GM21717 (cell line): Measurements from ENCODE around the gene MEX3D.
A peak's percentile ranks its signal among the peaks of the same experiment; 100 is the strongest.

Experiments used
- ATAC-seq: cut with Tn5 transposase; IDR thresholded peaks from one replicate; pipeline ENCODE4 v1.9.1; 2021; ENCODE audit warnings: mild to moderate bottlenecking, moderate library complexity; ENCODE audit not compliant: unreplicated experiment

The MEX3D gene

DNA sequence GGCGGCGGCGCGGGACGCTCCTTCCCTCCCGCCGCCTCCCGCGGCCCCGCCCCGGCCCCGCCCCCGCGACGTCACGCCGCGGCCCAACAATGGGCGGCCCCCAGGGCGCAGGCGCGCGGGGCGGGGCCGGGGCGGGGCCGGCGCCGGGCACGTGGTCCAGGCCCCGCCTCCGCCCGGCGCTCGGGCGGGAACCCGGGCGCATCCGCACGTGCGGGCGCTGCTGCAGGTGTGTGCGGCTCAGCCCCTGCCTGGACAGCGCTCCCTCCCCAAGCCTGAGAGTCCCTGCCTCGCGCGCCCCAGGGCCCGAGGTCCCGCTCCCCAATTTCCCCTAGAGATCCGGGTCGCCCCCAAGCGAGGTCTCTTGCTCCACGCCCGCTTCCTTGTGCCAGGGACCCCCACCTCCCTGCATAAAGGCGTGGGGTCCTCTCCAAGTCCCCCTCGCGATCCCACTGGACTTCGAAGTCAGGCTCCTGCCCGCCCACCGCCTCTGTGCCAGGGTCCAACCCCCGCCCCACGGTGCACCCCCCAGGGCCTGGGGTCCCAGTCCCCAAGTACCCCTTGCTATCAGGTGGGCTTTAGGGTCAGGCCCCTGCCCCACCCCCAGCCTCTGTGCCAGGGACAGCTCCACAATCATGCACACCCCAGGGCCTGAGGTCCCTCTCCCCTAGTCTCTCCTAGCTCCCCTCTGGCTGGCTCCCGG, at the start of gene MEX3D:
Gene MEX3D (minus strand): TSS at position 6 of the 700 bp plus-strand sequence. CDS start 267 bp downstream, outside the sequence.
- ATAC-seq, result no peak

DNA sequence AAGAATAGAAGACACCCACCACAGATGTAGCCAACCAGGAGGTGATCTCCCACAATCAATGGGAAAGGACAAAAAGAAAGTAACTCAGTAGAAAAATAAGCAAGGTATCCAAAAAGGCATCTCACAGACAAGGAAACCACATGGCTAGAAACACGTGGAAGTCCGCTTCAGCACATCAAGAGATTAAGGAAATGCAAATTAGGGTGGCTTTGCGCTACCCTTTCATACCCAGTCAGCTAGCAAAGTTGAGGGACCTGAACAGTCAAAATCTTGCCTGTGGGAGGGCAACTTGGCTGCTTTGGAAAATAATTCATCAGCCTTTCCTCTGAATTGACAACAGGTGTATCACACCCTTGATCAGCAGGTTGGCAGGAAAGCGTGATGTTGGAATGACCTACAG, 48.8 kb upstream of the MEX3D start:
- no peak for ATAC-seq

DNA sequence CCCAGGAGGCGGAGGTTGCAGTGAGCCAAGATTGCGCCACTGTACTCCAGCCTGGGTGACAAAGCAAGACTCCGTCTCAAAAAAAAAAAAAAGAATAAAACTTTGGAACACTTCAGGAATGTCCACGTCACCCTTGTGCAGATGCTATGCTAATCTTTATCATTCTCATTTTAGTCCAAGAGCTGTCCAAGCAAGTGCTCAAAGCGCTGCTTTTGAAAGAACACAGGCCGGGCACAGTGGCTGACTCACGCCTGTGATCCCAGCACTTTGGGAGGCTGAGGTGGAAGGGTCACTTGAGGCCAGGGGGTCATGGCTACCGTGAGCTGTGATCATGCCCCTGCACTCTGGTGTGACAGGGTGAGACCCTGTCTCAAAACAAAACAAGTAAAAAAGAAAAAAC, 48.3 kb upstream of the MEX3D start:
- ATAC-seq, result no peak

DNA sequence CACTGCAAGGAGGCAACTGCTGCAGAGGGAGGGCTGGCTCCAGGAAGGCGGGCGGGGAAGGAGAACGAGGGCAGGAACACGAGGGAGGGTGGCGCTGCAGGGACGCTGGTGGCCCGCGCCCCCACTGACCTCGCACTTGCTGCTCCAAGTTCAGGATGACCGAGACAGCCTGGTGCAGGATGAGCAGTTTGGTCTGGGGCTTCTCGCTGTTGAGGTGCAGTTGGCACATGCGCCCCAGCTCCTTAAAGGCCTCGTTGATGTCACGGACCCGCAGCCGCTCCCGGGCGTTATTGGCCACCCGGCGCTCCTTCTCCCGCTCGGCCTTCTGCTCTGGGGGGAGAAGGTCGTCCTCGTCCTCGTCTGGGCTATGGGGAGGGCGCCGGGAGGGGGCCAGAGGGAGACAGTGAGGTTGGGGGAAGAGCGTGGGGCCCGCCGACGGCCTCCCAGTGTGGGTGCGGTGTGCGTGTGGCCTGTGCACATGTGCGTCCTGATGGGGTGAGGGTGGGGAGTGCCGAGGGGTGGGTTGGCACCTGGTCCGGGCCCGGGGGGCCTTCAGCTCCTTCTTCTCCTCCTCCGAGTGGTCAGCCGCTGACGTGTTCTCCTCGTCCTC, 47.1 kb upstream of the MEX3D start:
- ATAC-seq, result no peak

DNA sequence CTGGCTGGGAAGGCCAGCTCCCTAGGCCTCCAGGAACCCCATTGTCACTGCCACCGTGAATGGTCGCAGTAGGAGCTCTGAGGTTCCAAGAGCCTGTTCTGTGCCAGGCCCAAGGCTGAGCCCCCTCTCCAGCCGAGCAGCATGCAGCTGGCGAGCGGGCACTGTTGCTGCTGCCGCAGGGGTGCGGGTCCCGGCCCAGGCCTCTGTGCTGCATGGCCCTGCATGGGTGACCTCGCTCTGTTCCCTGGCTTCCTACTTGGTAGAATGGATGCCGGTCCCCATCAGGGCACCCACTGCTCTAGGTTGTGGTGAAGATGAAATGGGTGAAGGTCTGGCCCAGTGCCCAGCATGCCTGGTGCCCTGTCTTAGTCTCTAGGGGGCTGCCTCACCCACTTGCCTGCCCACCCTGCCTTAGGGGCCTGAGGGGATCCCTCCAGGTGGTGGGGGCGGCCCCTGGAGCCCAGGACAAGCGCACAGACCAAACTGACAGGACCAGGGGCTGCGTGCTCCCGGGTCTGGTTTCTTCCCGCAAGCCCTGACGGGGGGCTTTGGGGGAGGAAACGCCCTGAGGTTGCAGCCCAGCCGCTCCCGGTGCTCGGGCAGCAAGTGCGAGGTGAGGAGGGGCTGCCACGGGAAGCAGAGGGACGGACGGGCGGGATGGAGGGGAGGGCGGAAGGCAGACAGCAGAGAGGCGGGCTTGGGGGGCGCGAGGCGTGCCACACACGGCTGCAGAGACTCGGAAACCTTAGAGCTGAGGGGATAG, 45.9 kb upstream of the MEX3D start:
- ATAC-seq, result no peak

DNA sequence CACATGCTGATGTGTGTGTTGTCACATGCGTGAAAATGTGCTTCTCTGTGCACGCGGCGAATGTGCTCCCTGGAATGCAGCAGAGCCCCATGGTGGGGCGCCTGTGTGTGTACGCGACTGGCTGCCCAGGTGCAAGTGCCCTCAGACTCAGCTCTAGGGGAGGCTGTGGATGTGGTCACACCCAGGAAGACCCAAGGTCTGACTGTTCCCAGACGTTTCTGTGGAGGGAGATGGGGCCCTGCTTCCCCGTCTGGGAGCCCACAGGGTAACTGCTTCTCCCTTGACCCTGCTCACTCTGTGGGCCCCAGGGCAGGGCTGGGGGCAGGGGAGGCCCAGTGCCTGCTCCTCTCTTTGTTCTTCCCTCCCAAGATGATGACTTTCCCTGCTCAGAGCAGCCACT, 45.0 kb upstream of the MEX3D start:
- no peak for ATAC-seq

DNA sequence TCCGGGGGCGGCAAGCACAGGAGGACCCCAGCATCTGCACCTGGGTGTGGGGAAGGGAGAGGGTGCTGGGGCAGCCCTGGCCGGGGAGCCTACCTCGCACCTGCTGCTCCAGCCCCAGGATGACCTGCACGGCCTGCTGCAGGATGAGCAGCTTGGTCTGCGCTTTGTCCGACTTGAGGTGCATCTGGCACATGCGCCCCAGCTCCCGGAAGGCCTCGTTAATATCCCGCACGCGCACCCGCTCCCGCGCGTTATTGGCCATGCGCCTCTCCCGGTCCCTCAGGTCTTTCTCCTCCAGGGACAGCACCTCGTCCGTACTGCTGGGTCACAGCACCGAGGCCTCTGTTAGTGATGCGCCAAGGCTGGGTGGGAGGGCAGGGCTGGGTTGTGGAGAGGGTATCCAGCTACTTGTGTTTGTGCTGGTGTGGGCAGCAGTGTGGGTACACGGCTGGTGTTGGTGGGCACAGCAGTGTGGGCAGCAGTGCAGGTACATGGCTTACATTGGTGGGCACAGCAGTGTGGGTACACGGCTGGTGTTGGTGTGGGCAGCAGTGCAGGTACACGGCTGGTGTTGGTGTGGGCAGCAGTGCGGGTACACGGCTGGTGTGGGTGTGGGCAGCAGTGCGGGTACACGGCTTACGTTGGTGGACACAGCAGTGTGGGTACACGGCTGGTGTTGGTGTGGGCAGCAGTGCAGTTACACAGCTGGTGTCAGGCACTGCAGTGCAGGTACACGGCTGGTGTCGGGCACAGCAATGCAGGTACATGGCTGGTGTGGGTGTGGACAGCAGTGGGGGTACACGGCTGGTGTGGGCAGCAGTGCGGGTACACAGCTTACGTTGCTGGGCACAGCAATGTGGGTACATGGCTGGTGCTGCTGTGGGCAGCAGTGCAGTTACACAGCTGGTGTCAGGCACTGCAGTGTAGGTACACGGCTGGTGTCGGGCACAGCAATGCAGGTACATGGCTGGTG, 44.3 kb upstream of the MEX3D start:
- no peak for ATAC-seq

DNA sequence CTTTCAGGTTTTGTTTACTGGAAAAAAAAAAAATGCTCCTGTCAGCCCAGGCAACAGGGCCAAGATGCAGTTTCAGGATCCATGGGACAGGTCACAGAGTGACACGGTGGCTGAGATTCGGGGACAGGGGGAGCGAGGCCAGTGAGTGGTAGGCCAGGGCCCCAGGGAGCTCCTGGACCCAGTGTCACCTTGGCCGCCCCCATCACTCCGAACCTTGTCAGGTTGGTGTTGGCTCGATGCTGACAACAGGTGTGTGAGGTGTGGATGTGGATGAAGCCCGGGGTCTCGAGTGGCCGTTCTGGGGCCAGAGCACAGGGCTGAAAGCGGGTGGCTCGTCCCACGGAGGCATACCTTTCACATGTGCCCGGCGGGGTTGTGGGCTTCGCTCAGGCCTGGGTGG, 43.2 kb upstream of the MEX3D start:
- no peak for ATAC-seq

DNA sequence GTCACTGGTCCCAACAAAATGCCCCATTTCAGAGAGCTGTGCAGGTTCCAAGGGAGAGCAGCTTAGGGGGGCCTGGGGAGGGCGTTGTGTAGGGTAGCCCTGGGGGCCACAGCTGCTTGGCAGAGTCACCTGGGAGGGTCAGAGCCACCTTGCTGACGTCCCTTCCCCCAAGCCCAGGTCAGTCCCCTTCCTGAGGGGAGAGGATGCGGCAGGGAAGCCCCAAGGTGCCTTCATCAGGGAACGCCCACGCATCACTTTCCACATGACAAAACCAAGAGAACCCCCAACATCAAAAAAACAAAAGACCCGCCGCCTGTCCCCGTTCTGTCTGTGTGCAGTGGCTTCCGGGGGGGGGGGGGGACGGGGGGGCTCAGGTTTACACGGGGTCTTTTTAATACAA, 42.5 kb upstream of the MEX3D start:
- ATAC-seq, result no peak

DNA sequence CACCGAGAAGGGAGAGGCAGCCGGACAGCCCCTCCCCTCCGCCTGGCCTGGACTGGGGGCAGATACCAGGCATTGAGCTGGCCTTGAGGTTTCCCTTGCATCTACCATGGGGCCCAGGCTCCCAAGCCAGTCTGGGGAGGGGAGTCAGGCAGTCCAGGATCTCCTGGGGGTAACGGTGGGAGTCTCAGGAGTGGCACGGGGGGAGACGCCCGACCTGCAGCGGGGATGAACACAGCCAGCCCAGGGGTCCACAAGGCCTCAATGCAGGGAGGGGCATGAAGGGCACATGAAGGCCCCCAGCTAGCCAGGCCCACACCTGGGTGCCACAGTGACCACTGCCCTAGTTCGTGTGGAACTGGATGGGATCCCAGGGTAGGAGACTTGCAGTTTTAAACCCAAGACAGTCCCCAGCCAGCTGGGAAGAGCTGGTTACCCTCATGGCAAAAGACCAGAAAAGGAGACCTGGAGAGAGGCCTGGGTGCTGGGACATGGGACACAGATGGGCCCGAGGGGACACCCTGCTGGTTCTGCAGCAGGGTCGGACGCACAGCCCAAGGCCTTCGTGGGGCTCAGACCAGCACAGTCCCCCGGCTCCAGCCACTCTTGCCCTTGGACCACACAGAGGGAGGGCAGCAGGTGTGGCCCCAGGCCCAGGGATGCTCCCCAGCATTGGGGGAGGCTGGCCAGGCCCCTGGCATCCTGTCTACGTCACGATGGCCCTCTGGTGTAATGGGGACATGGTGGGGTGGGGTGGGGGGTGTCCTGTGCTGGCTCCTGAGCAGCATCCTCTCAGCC, 41.8 kb upstream of the MEX3D start:
- ATAC-seq, result no peak

DNA sequence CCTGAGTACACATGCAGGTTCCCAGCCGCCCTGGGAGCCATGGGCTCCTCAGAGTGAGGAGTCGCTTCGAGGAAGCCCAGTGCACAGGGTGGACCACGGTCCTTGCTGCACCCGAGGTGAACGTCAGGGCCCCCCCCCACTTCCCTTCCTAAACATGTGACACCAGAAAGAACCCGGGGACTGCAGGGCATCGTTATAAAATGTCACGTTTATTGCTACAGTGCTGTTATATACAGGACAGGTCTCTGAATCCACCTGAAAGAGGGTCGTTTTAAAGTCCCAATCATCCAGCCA, 40.9 kb upstream of the MEX3D start:
- ATAC-seq, result no peak

DNA sequence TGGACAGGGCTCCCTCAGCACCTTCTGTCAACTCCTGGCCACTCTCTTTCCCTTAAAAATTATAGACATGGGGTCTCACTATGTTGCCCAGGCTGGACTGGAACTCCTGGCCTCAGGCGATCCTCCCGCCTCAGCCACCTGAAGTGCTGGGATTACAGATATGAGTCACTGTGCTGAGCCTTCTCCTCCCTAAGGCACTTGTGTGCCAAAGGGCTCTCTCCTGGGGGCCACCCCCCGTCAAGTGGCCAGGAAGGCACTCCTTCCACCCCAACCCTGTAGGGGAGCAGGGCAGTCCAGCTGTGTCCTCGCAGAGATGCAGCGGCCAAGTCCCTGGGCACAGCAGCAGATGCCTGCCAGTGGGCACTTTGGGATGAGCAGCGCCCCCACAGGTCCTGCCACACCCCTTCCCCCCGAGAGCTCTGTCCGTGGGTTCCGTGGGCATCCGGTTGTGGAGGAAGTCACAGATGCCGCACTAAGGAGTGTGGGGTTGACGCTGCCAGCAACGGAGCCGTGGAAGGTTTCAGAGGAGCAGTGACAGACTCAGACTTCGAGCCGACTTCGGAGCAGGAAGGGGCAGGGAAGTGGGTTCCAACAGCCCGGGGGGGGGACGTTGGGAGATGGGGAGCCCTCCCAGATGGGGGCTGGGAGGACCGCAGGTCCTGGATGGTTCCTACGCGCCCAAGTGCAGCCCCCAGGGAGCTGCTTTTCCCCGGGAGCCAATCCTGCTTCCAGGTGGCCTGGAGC, 40.4 kb upstream of the MEX3D start:
- ATAC-seq, result no peak

DNA sequence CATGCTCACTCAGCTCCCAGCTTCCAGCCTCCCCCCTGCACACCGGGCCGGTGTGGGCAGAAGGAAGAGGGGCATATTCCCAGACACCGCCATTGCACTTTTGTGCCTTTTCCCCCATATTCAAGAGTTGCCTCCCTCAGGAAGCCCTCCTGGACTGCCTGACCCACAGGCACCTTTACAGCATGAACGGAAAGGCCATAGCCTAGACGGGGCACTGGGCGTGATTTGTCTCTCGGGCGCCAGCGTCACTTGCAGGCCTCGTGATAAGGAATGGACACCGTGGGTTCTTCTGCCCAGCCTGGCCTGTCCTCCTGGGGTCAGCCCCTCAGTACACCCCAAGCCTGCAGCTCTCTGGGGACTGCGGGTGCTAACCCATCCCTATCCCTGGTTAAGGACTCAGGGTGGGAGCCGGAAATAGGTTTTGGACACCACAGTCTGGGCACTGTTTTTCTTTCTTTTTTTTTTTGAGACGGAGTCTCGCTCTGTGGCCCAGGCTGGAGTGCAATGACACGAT, 38.1 kb upstream of the MEX3D start:
- ATAC-seq, result no peak

DNA sequence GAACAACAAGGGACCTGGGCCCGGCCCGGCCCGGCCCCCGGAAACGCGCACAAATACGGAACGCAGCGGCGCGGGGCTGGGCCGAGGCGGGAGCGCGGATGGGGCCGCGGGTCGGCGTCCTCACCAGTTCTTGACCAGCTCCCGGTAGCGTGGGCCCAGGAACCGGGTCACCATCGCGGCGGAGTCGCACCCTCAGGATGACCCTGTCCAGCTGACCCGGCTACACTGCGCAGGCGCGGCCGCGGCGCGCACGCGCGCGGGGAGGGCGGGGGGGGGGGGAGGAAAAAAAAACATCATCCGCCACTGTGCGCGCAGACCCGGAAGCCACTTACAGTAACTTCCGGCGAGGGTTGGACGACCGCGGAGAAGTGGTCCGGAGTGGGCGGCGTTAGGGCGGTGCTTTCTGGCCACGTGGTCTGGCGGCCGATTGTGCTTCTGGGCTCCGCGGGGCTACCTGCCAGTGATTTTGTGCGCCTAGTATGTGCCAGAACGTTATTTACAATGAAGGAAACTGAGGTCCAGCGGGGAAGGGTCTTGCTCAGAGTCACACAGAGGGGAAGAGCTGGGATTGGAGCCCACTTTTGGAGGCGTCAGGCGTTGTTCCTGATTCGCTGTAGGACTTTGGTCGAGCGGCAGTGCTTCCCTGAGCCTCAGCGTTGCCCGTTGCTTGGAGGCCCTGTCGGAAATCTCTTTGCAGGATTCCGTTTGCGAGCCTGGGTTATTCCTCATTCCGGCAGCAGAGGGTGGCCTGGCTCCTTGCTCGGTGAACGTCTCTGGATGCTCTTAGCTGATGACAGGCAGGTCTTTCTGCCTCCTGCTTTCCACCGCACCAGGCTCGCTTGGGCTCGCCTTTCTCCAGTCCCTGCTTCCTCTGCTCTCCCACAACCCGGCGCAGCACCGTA, 37.4 kb upstream of the MEX3D start, which contains the start of gene UQCR11:
Gene UQCR11 (minus strand): TSS at position 227 of the 902 bp plus-strand sequence. CDS start 53 bp downstream, at position 174.
- peak; percentile 69 for ATAC-seq

DNA sequence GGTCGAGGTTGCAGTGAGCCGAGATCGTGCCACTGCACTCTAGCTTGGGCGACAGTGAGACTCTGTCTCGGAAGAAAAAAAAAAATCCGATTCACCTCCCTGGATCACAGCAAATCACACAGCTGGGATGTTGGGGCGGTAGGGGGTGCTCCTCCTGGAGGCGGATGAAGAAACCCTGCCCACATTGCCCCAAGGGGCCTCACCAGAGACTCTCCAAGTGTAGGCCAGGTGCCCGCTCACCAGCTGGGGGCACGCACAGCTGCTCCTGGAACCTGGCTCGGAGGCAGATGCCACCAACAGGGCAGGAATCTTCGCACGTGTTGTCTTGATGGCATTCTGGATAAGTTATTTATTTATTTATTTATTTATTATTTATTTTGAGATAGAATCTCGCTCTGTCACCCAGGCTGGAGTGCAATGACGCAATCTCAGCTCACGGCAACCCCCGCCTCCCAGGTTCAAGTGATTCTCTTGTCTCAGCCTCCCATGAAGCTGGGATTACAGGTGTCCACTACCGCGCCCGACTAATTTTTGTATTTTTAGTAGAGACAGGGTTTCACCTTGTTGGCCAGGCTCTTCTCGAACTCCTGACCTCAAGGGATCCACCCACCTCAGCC, 34.1 kb upstream of the MEX3D start:
- no peak for ATAC-seq

DNA sequence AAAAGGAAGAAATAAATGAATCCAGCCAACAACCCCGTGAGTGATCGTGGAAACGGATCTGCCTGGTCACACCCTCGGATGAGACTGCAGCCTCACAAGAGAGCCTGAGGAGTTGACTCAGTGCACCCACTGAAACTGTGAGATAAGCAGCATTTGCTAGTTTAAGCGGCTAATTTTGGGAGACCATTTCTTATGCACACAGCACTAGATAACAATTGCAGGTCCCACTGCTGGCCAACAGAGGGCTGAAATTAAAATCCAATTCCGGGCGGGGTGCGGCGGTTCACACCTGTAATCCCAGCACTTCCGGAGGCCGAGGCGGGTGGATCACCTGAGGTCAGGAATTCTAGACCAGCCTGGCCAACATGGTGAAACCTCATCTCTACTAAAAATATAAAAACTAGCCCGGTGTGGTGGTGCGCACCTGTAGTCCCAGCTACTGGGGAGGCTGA, 33.5 kb upstream of the MEX3D start:
- ATAC-seq, result no peak

DNA sequence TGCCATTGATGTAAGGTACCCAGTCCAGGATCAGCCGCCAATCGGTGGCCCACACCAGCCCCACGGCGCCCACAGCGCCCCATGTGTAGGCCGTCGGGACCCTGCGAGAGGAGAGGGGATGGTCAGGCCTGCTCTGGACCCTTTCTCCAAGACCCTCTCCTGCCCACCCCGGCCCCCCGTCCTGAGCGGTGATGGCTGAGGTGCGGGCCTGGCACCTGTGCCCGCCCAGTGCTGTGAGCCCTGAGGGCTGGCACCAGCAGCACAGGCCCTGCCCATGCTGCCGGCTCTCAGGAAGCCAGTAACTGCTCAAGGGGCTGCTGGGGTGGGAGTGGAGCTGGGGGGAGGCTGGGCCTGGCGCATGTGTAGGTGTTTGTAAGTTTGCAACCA, 31.3 kb upstream of the MEX3D start:
- no peak for ATAC-seq
